Stimulated activated CD4-positive, alpha-beta T cell treated with anti-CD3 and anti-CD28 coated beads, Interleukin-12 subunit alpha, Interleukin-12 subunit beta, amount 100 ng/mL, for 48 hours (primary cell): Measurements from ENCODE around the gene IMPDH1.
A peak's percentile ranks its signal among the peaks of the same experiment; 100 is the strongest.
"Not testable (repeated sequence)": the region's sequence is repeated elsewhere in the genome, so short reads cannot be mapped to it uniquely, and the experiment has no call there.

Experiments
- DNase-seq, 3 donors: peaks; one replicate each; pipeline ENCODE4 v3.0.0-alpha.2; 2020; ENCODE audit warnings: low read depth in 2 of 3, low spot score in 1 of 3

The IMPDH1 gene

GRCh38 chr7:128409596-128410450 is at the start of gene IMPDH1:
Gene IMPDH1 (minus strand): TSS chr7:128409982. CDS start chr7:128409901, 81 bp downstream.
- DNase-seq, result peak; percentile 71 to 86 (median 85)

GRCh38 chr7:128459394-128459878 is 49.7 kb upstream of the IMPDH1 start:
- peak; percentile 36 to 53 (median 44) for DNase-seq

- DNase-seq, result peak in 2 of 3 donors; percentile 25 to 38
These were observed 49.2 kb upstream of the IMPDH1 start for GRCh38 chr7:128458956-128459355.

- not testable (repeated sequence) for DNase-seq
These were observed 47.6 kb upstream of the IMPDH1 start for GRCh38 chr7:128457385-128457784.

GRCh38 chr7:128456255-128456725 is 46.5 kb upstream of the IMPDH1 start:
- DNase-seq, result no peak

GRCh38 chr7:128455543-128456254 is 45.9 kb upstream of the IMPDH1 start, which contains the start of gene HILPDA:
Gene HILPDA (plus strand): TSS chr7:128455878. CDS start chr7:128457269, 1,391 bp downstream.
- peak; percentile 89 to 95 (median 92) for DNase-seq

GRCh38 chr7:128454808-128455542 is 45.2 kb upstream of the IMPDH1 start:
- DNase-seq, result no peak

- no peak for DNase-seq
These were observed 44.3 kb upstream of the IMPDH1 start for GRCh38 chr7:128453836-128454804.

- no peak for DNase-seq
These were observed 42.8 kb upstream of the IMPDH1 start for GRCh38 chr7:128452552-128452951.

- no peak for DNase-seq
These were observed 41.1 kb upstream of the IMPDH1 start for GRCh38 chr7:128450913-128451312.

GRCh38 chr7:128450409-128450808 is 40.6 kb upstream of the IMPDH1 start:
- no peak for DNase-seq

- no peak for DNase-seq
These were observed 39.0 kb upstream of the IMPDH1 start for GRCh38 chr7:128448751-128449302.

- DNase-seq, result no peak
These were observed 38.3 kb upstream of the IMPDH1 start for GRCh38 chr7:128447941-128448564.

- DNase-seq, result no peak
These were observed 36.5 kb upstream of the IMPDH1 start for GRCh38 chr7:128446306-128446705.

- no peak for DNase-seq
These were observed 34.2 kb upstream of the IMPDH1 start for GRCh38 chr7:128443831-128444600.

GRCh38 chr7:128442356-128442755 is 32.6 kb upstream of the IMPDH1 start:
- no peak for DNase-seq

- DNase-seq, result no peak
These were observed 27.9 kb upstream of the IMPDH1 start for GRCh38 chr7:128437426-128438332.
